GM19438 (cell line): ENCODE results near the gene SLC19A1.

Experiments used
- ATAC-seq: cut with Tn5 transposase; IDR thresholded peaks from one replicate; pipeline ENCODE4 v1.9.1; 2021; ENCODE audit warnings: low read depth; ENCODE audit not compliant: unreplicated experiment

SLC19A1 gene

GRCh38 chr21:45522986-45523385, 19.3 kb downstream of the SLC19A1 start:
- ATAC-seq, result no peak

GRCh38 chr21:45522381-45522780, 19.9 kb downstream of the SLC19A1 start:
- no peak for ATAC-seq

- no peak for ATAC-seq
These were observed 21.0 kb downstream of the SLC19A1 start for GRCh38 chr21:45521241-45521640.

- ATAC-seq, result no peak
These were observed 23.1 kb downstream of the SLC19A1 start for GRCh38 chr21:45519182-45519581.

- no peak for ATAC-seq
These were observed 23.5 kb downstream of the SLC19A1 start for GRCh38 chr21:45518742-45519141.

GRCh38 chr21:45517249-45518065, 24.8 kb downstream of the SLC19A1 start:
- no peak for ATAC-seq

- no peak for ATAC-seq
These were observed 25.5 kb downstream of the SLC19A1 start for GRCh38 chr21:45516671-45517151.

- ATAC-seq, result no peak
These were observed 26.1 kb downstream of the SLC19A1 start for GRCh38 chr21:45516071-45516670.

GRCh38 chr21:45515241-45516061, 26.8 kb downstream of the SLC19A1 start:
- no peak for ATAC-seq

- ATAC-seq, result no peak
These were observed 27.8 kb downstream of the SLC19A1 start for GRCh38 chr21:45514311-45515021.

GRCh38 chr21:45513741-45514310, 28.4 kb downstream of the SLC19A1 start:
- no peak for ATAC-seq

- no peak for ATAC-seq
These were observed 29.1 kb downstream of the SLC19A1 start for GRCh38 chr21:45513003-45513717.

GRCh38 chr21:45512626-45513002, 29.6 kb downstream of the SLC19A1 start:
- no peak for ATAC-seq

- no peak for ATAC-seq
These were observed 30.4 kb downstream of the SLC19A1 start for GRCh38 chr21:45511661-45512431.

- ATAC-seq, result no peak
These were observed 31.2 kb downstream of the SLC19A1 start for GRCh38 chr21:45511007-45511406.

GRCh38 chr21:45510466-45510955, 31.7 kb downstream of the SLC19A1 start:
- no peak for ATAC-seq

- no peak for ATAC-seq
These were observed 32.4 kb downstream of the SLC19A1 start for GRCh38 chr21:45509566-45510465.
